Esophagus squamous epithelium (tissue), 5 donors: Measurements from ENCODE around the gene RIMS4. TPM values are rescaled to one million over a fixed set of nuclear protein-coding genes. Genes with fewer than 3 reads are reported as not detected.
"Not testable (repeated sequence)": the region's sequence is repeated elsewhere in the genome, so short reads cannot be mapped to it uniquely, and the experiment has no call there.

Experiments used
- DNase-seq: peaks from one replicate; lab custom pipeline; 2025; lab: John Stamatoyannopoulos, UW
- H3K27ac ChIP-seq, 4 donors: fragments of 200-600 bp; sonication (generic); one replicate each; pipeline ENCODE4 v1.5.1; 2016 to 2019; ENCODE audit warnings: mild to moderate bottlenecking in 1 of 4
- H3K27me3 ChIP-seq, 4 donors: fragments of 200-600 bp; sonication (generic); 1 replicate in 3 of 4; 2 replicates in 1 of 4; pipeline versions ENCODE4 v1.5.1 to v1.6.0; 2017 to 2021; ENCODE audit warnings: antibody characterized with exemption in 1 of 4
- H3K36me3 ChIP-seq, 3 donors: fragments of 200-600 bp; sonication (generic); one replicate each; pipeline ENCODE4 v1.5.1; 2016 to 2019
- H3K4me1 ChIP-seq, 3 donors: fragments of 200-600 bp; sonication (generic); one replicate each; pipeline ENCODE4 v1.5.1; 2017 to 2019
- H3K4me3 ChIP-seq, 4 donors: fragments of 200-600 bp; sonication (generic); 1 replicate in 3 of 4; 2 replicates in 1 of 4; pipeline ENCODE4 v1.5.1; 2016 to 2019; ENCODE audit warnings: mild to moderate bottlenecking in 2 of 4, moderate library complexity in 1 of 4
- H3K9me3 ChIP-seq, 3 donors: fragments of 200-600 bp; sonication (generic); one replicate each; pipeline ENCODE4 v1.5.1; 2016 to 2019
- CTCF ChIP-seq, 6 experiments: fragments of 450-650 bp in 4 of 6; fragments of 200-600 bp in 2 of 6; sonication (generic) in 2 of 6; IDR thresholded peaks; one replicate each; pipeline ENCODE4 v1.5.1; 2016 to 2019; ENCODE audit warnings: antibody characterized with exemption in 6 of 6, mild to moderate bottlenecking in 4 of 6, moderate library complexity in 4 of 6
- POLR2A ChIP-seq, 4 donors: fragments of 450-650 bp; IDR thresholded peaks; one replicate each; pipeline ENCODE4 v1.6.1; 2017; ENCODE audit warnings: antibody characterized with exemption in 4 of 4, mild to moderate bottlenecking in 4 of 4, moderate library complexity in 3 of 4
- WGBS, 2 donors: methylation state at CpG; one replicate each; pipeline ENCODE4 v1.1.5; 2018; 5-methylcytosine and 5-hydroxymethylcytosine counted together
- intact Hi-C: fragments of 100-400 bp; cut with DNase I; formaldehyde crosslinking; loops from one replicate; pipeline ENCODE4 v1.15.0; 2022
- total RNA-seq, 4 donors: library from RNA; depleted of rRNA; stranded (reverse); fragments of >200 nt; gene quantifications; one replicate each; pipeline ENCODE4 v1.1.0, GENCODE V29; 2016
- donor health status: DM: yes; HTN: yes; CAD: no.

RIMS4 gene
- total RNA-seq, 4 donors from 2014 or later: 0.32 to 1.7 TPM; not detected in 2

DNA sequence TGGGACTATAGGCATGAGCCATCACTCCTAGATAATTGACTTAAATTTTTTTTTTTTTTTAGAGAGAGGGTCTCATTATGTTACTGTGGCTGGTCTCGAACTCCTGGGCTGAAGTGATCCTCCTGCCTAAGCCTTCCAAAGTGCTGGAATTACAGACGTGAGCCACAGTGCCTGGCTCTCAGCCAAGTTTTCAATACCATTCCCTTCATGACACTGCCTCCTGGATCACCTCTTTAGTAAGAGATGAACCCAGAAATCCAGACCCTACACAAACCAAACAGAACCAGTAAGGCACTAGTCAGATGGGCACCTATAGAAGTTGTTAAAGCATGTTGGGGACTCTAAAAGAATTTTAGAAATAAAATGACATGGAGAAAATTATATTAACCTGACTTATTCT, 18.3 kb upstream of the RIMS4 start:
- WGBS, 2 donors: 48 to 50% methylated on average over 2 of the region's 2 CpGs
- intact Hi-C loops: no loop called here
- no peak for TF ChIP-seq CTCF (IDR thresholded peaks at IDR 0.05)
- no peak for TF ChIP-seq POLR2A (IDR thresholded peaks at IDR 0.05)
- no peak for DNase-seq
- H3K27me3 ChIP-seq: peaks cover 0 to 51% (median 0%) of the 10 kb centered on the region in 4 donors
- H3K36me3 ChIP-seq: no peaks in the 10 kb centered on the region
- no peaks in the 10 kb centered on the region for H3K4me1 ChIP-seq
- no peak overlapping the region for H3K4me3 ChIP-seq
- H3K27ac ChIP-seq: no peak overlapping the region
- H3K9me3 ChIP-seq: no peaks in the 10 kb centered on the region

GRCh38 chr20:44827401-44827800, 17.1 kb upstream of the RIMS4 start:
- Histone ChIP-seq H3K4me1 (no peaks in the 10 kb centered on the region), H3K9me3 (no peaks in the 10 kb centered on the region), H3K27ac (no peak overlapping the region), H3K36me3 (no peaks in the 10 kb centered on the region), H3K4me3 (no peak overlapping the region), H3K27me3 (peaks cover 0 to 41% (median 0%) of the 10 kb centered on the region in 4 donors)
- TF ChIP-seq POLR2A (IDR thresholded peaks at IDR 0.05) (no peak), CTCF (IDR thresholded peaks at IDR 0.05) (no peak)
- WGBS, 2 donors: 6 to 11% methylated on average over 1 of the region's 1 CpG
- no peak for DNase-seq
- intact Hi-C loops: no loop called here

DNA sequence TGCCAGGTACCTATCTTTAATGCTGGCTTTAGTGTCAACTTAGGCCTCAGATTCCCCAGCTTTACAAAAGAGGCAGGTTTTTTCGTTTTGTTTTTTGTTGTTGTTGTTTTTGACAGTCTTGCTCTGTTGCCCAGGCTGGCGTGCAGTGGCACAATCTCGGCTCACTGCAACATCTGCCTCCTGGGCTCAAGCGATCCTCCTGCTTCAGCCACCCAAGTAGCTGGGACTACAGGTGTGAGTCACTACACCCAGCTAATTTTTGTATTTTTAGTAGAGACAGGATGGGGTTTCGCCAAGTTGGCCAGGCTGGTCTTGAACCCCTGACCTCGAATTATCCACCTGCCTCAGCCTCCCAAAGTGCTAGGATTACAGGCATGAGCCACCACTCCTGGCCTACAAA, 11.2 kb upstream of the RIMS4 start:
- H3K27ac ChIP-seq, intact Hi-C loops, DNase-seq, H3K4me3 ChIP-seq, H3K36me3 ChIP-seq, H3K27me3 ChIP-seq, H3K9me3 ChIP-seq, H3K4me1 ChIP-seq: not testable (repeated sequence)
- WGBS, 2 donors: 73 to 80% methylated on average over 6 of the region's 6 CpGs

- no peak for DNase-seq
- TF ChIP-seq CTCF (IDR thresholded peaks at IDR 0.05) (no peak), POLR2A (IDR thresholded peaks at IDR 0.05) (no peak)
- intact Hi-C loops: no loop called here
- H3K9me3 ChIP-seq: no peaks in the 10 kb centered on the region
- peaks cover 0 to 5% (median 0%) of the 10 kb centered on the region in 4 donors for H3K27me3 ChIP-seq
- H3K27ac ChIP-seq: no peak overlapping the region
- no peak overlapping the region for H3K4me3 ChIP-seq
- WGBS, 2 donors: 61 to 78% methylated on average over 2 to 3 of the region's 4 CpGs
- H3K4me1 ChIP-seq: no peaks in the 10 kb centered on the region
- no peaks in the 10 kb centered on the region for H3K36me3 ChIP-seq
Observed at GRCh38 chr20:44819936-44820335, 9.6 kb upstream of the RIMS4 start.

DNA sequence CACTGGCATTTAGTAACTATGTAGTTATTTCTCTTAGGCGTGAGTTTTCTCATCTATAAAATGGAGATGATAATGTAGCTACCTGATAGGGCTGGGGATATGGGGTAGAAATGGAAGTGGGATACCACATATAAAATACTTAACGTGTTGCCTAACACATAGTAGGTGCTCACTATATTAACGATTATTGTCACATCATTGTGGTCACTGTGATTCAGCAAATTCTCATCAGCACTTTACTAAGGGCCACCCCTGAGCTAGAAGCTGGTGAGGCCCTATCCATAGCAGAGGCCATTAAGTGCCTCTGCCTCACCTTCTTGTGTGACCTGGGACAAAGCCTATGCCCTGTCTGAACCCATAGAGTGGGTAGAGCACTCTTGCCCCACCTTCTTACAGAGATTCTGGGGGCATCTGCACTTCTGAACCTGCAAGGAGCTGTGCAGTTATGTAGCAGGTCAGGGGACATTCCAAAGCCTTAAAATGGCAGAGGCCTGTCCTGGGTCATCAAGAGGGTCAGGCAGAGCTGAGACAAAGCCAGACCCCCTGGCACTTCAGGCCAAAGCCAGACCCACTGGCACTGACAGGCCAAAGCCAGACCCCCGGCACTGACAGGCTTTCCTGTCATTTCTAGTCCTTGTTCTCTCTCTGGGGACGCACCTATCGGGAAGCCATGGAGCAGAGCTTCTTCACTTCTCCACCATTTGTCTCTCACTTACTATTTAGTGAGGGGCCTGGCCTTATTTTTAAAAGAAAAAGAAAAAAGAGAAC, 7.0 kb upstream of the RIMS4 start:
- Histone ChIP-seq H3K36me3 (no peaks in the 10 kb centered on the region), H3K9me3 (peaks cover 0 to 4% (median 1%) of the 10 kb centered on the region in 3 donors), H3K4me1 (no peaks in the 10 kb centered on the region), H3K27me3 (peaks cover 0 to 16% (median 0%) of the 10 kb centered on the region in 4 donors), H3K27ac (no peak overlapping the region), H3K4me3 (no peak overlapping the region)
- intact Hi-C loops: no loop called here
- WGBS, 2 donors: 60 to 87% methylated on average over 3 to 6 of the region's 6 CpGs
- no peak for DNase-seq
- TF ChIP-seq POLR2A (IDR thresholded peaks at IDR 0.05) (no peak), CTCF (IDR thresholded peaks at IDR 0.05) (no peak)
